A673 (cell line): ENCODE data around the gene C20orf204. TPM values are rescaled to one million over a fixed set of nuclear protein-coding genes. Genes with fewer than 3 reads are reported as not detected.

Source experiments
- BruUV-seq: library from RNA; stranded (reverse); fragments of 400-500 nt; replicated peaks from 2 replicates; lab custom pipeline; 2021; lab: Mats Ljungman, UMichigan
- CTCF ChIA-PET: fragments of 300-600 bp; sonication (Branson Sonifier 250); formaldehyde crosslinking; loops from one replicate; lab custom pipeline; 2022; ENCODE audit warnings: antibody characterized with exemption; lab: Charles Lee
- POLR2A ChIA-PET: fragments of 300-600 bp; sonication (Branson Sonifier 250); formaldehyde crosslinking; loops from one replicate; lab custom pipeline; 2022; ENCODE audit warnings: antibody characterized with exemption; ENCODE audit not compliant: low non-redundant PET; lab: Charles Lee
- DNase-seq: peaks from one replicate; pipeline ENCODE4 v3.0.0-alpha.2; 2015; ENCODE audit warnings: low spot score
- H3K27ac ChIP-seq: fragments of 200-600 bp; sonication (generic); 2 replicates; pipeline ENCODE4 v1.5.1; 2016; ENCODE audit warnings: mixed run types, low read depth, mild to moderate bottlenecking, mixed read lengths, antibody characterized with exemption, low read length; ENCODE audit not compliant: poor library complexity, severe bottlenecking
- H3K27me3 ChIP-seq: fragments of 200-600 bp; sonication (generic); replicated peaks from 2 replicates; pipeline ENCODE4 v1.6.1; 2017; ENCODE audit warnings: mixed run types, low read depth, mild to moderate bottlenecking, mixed read lengths, antibody characterized with exemption, low read length; ENCODE audit not compliant: insufficient read depth, poor library complexity
- H3K36me3 ChIP-seq: fragments of 200-600 bp; sonication (generic); 2 replicates; pipeline ENCODE4 v1.6.1; 2016; ENCODE audit warnings: mixed run types, mild to moderate bottlenecking, mixed read lengths, antibody characterized with exemption, low read length; ENCODE audit not compliant: insufficient read depth, poor library complexity, severe bottlenecking
- H3K4me1 ChIP-seq: fragments of 200-600 bp; sonication (generic); 2 replicates; pipeline ENCODE4 v1.6.1; 2017; ENCODE audit warnings: mixed run types, mild to moderate bottlenecking, mixed read lengths, antibody characterized with exemption, low read length; ENCODE audit not compliant: insufficient read depth, poor library complexity, severe bottlenecking
- H3K4me3 ChIP-seq: fragments of 200-600 bp; sonication (generic); 2 replicates; pipeline ENCODE4 v1.5.1; 2016; ENCODE audit warnings: low read depth, mixed run types, mild to moderate bottlenecking, mixed read lengths, low read length; ENCODE audit not compliant: poor library complexity, severe bottlenecking
- H3K9me3 ChIP-seq: fragments of 200-600 bp; sonication (generic); 2 replicates; pipeline ENCODE4 v1.6.1; 2016; ENCODE audit warnings: mixed run types, low read depth, mild to moderate bottlenecking, mixed read lengths, antibody characterized with exemption, low read length; ENCODE audit not compliant: poor library complexity, severe bottlenecking
- EZH2 ChIP-seq: fragments of 200-600 bp; sonication (generic); IDR thresholded peaks from 2 replicates; pipeline ENCODE4 v1.6.1; 2017; ENCODE audit warnings: borderline replicate concordance, low read depth, mild to moderate bottlenecking, mixed read lengths, antibody characterized with exemption, low read length; ENCODE audit not compliant: poor library complexity, severe bottlenecking
- intact Hi-C: fragments of 100-400 bp; cut with micrococcal nuclease; formaldehyde crosslinking; loops from one replicate; pipeline ENCODE4 v1.10.0; 2022; ENCODE audit not compliant: unreplicated experiment
- total RNA-seq: library from RNA; stranded (reverse); gene quantifications from 2 replicates; pipeline ENCODE4 v1.2.3, GENCODE V29; 2021
- TF ChIP-seq, protein P1 (sequence below): fragments of 300-800, 200-600 bp; sonication (generic); conservative IDR thresholded peaks from 2 replicates; pipeline ENCODE4 v1.5.1; 2017; ENCODE audit warnings: low read depth, mild to moderate bottlenecking, antibody characterized with exemption, low read length, moderate library complexity, mixed read lengths

C20orf204 gene
- total RNA-seq, 1 experiment from 2014 or later, result 2.5 TPM

- intact Hi-C loops, result no loop called here
- no TSS peak for BruUV-seq
- TF ChIP-seq EZH2, result no peak
- TF ChIP-seq, protein P1, sequence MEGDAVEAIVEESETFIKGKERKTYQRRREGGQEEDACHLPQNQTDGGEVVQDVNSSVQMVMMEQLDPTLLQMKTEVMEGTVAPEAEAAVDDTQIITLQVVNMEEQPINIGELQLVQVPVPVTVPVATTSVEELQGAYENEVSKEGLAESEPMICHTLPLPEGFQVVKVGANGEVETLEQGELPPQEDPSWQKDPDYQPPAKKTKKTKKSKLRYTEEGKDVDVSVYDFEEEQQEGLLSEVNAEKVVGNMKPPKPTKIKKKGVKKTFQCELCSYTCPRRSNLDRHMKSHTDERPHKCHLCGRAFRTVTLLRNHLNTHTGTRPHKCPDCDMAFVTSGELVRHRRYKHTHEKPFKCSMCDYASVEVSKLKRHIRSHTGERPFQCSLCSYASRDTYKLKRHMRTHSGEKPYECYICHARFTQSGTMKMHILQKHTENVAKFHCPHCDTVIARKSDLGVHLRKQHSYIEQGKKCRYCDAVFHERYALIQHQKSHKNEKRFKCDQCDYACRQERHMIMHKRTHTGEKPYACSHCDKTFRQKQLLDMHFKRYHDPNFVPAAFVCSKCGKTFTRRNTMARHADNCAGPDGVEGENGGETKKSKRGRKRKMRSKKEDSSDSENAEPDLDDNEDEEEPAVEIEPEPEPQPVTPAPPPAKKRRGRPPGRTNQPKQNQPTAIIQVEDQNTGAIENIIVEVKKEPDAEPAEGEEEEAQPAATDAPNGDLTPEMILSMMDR, result no peak
- H3K27ac ChIP-seq, result no peak overlapping the region
- no peak for DNase-seq
- no peaks in the 10 kb centered on the region for H3K27me3 ChIP-seq
- ChIA-PET CTCF (no interaction called here), POLR2A (no interaction called here)
- no peaks in the 10 kb centered on the region for H3K9me3 ChIP-seq
- H3K4me1 ChIP-seq, result peaks cover 12% of the 10 kb centered on the region
- H3K4me3 ChIP-seq, result no peak overlapping the region
- H3K36me3 ChIP-seq, result no peaks in the 10 kb centered on the region
Observed at GRCh38 chr20:64058536-64058935, 22.6 kb downstream of the C20orf204 start.

DNA sequence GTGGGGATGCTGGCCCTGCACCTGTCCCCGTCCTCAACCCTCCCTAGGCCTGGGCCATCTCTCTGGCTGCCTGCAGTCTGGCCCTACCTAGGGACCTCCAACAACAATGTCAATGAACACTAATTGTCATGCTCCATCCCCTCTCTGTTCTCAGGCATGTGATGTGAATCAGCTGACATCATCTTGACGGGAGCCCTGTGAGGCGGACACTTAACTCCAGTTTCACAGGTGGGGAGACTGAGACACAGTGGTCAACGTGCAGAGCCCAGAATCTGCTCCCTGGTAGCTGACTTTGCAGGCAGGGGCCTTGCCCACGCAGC, 26.3 kb downstream of the C20orf204 start:
- ChIA-PET POLR2A (interaction anchor here (0.6 kb wide), 1 partner anchor 1187 kb away, joined by 5 read pairs; no protein-coding TSS in a partner anchor), CTCF (no interaction called here)
- no TSS peak for BruUV-seq
- intact Hi-C loops, result no loop called here
- H3K27ac ChIP-seq, result peak overlapping the region; percentile 74
- peak overlapping the region; percentile 93 for H3K4me3 ChIP-seq
- H3K4me1 ChIP-seq, result peaks cover 18% of the 10 kb centered on the region
- H3K27me3 ChIP-seq, result no peaks in the 10 kb centered on the region
- H3K36me3 ChIP-seq, result no peaks in the 10 kb centered on the region
- no peak for TF ChIP-seq EZH2
- TF ChIP-seq, protein P1, result no peak
- no peak for DNase-seq
- H3K9me3 ChIP-seq, result no peaks in the 10 kb centered on the region

GRCh38 chr20:64062596-64063388, 26.8 kb downstream of the C20orf204 start, which contains the start of gene TCEA2:
Gene TCEA2 (plus strand): TSS chr20:64063198. CDS start chr20:64063313, 115 bp downstream.
- CTCF ChIA-PET, result interaction anchor here (0.7 kb wide), 1 partner anchor 20 kb away, joined by 3 read pairs; no protein-coding TSS in a partner anchor

More at GRCh38 chr20:64062596-64063388, 26.8 kb downstream of the C20orf204 start, which contains the start of gene TCEA2:
- BruUV-seq, result no TSS peak
- Histone ChIP-seq H3K4me1 (peaks cover 18% of the 10 kb centered on the region), H3K27ac (peak within 1 kb of the TSS; percentile 74), H3K36me3 (no peaks in the 10 kb centered on the region), H3K9me3 (no peaks in the 10 kb centered on the region), H3K4me3 (peak within 1 kb of the TSS; percentile 93), H3K27me3 (no peaks in the 10 kb centered on the region)
- intact Hi-C loops, result no loop called here
- DNase-seq, result peak; percentile 98
- TF ChIP-seq, protein P1, result no peak
- no peak for TF ChIP-seq EZH2
- POLR2A ChIA-PET, result interaction anchor here (0.6 kb wide), 1 partner anchor 1187 kb away, joined by 5 read pairs; no protein-coding TSS in a partner anchor
